ENCODE data around the gene PAPLN.

The PAPLN gene

DNA sequence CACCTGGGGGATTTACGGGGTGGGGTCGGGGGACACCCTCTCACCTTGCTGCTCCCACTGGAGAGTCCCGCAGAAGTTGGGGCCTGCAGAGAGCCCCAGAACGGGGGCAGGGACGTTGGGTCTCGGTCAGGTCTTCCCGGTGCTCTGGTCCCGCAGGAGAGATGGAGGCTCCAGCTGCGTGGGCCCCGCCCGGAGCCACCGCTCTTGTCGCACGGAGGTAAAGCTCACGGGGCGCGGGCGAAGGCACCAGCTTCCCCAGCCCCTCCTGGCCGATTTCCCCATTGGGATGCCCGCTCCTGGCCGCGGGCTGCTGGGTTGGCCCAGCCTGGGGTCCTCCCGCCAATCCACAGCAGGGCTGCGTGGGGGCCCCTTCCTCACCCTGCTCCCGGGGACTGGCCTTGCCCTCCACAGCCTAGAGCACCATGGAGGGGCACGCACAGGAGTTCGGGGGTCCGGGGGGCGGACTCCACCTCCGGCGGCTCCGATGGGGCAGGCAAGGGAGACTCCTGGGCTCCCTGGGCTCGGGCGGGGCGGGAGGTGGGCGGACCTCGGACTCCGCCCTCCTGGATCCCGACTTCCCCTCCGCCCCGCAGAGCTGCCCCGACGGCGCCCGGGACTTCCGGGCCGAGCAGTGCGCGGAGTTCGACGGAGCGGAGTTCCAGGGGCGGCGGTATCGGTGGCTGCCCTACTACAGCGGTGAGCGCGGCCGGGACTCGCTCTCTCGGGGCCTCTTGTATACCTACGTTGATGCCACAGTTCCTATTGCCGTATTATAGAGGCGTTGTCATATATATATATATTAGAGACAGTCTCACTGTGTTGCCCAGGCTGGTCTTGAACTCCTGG, 8.4 kb downstream of the PAPLN start (continued):
- TF ChIP-seq, protein P1, sequence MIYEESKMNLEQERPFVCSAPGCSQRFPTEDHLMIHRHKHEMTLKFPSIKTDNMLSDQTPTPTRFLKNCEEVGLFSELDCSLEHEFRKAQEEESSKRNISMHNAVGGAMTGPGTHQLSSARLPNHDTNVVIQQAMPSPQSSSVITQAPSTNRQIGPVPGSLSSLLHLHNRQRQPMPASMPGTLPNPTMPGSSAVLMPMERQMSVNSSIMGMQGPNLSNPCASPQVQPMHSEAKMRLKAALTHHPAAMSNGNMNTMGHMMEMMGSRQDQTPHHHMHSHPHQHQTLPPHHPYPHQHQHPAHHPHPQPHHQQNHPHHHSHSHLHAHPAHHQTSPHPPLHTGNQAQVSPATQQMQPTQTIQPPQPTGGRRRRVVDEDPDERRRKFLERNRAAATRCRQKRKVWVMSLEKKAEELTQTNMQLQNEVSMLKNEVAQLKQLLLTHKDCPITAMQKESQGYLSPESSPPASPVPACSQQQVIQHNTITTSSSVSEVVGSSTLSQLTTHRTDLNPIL (CRISPR knock-in tag; IDR thresholded peaks at IDR 0.05; ENCODE audit: low read depth): no peak

DNA sequence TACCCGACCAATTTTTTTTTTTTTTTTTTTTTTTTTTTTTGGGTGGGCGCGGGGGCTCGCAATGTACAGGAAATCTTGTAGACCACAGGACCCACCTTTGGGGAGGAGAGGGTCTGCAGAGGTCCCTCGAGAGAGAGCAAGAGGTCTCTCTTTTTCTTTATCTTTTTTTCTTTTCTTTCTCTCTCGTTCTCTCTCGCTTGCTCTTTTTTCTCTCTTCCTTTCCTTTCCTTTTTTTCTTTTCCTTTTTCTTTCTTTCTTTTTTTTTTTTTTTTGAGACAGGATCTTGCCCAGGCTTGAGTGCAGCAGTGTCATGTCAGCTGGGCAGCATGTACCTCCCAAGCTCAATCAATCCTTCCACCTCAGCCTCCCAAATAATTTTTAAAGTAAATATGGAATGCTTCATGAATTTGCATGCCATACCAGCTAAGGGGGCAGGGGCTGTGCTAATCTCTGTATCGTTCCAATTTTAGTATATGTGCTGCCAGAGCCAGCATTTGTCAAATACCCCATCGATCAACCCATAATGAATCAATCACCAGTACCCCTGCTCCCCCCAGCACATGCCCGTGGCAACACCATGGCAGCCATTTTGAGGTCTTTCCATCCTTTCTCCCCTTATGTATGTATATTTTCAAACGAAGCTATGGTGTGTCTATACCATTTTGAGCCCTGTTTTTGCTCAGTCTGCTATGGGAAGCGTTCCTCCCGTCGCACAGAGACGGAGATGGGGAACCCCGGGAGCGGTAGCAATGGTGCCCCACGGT, 9.3 kb downstream of the PAPLN start:
- TF ChIP-seq TOX (CRISPR knock-in tag; IDR thresholded peaks at IDR 0.05; ENCODE audit: borderline replicate concordance): no peak
- no peak for TF ChIP-seq CSDC2 (CRISPR knock-in tag; IDR thresholded peaks at IDR 0.05)
- TF ChIP-seq ESRRG (CRISPR knock-in tag; IDR thresholded peaks at IDR 0.05): no peak
- no peak for TF ChIP-seq SNAI2 (CRISPR knock-in tag; IDR thresholded peaks at IDR 0.05)
- TF ChIP-seq ZC3H10 (CRISPR knock-in tag; IDR thresholded peaks at IDR 0.05): no peak
- ATAC-seq: no peak

DNA sequence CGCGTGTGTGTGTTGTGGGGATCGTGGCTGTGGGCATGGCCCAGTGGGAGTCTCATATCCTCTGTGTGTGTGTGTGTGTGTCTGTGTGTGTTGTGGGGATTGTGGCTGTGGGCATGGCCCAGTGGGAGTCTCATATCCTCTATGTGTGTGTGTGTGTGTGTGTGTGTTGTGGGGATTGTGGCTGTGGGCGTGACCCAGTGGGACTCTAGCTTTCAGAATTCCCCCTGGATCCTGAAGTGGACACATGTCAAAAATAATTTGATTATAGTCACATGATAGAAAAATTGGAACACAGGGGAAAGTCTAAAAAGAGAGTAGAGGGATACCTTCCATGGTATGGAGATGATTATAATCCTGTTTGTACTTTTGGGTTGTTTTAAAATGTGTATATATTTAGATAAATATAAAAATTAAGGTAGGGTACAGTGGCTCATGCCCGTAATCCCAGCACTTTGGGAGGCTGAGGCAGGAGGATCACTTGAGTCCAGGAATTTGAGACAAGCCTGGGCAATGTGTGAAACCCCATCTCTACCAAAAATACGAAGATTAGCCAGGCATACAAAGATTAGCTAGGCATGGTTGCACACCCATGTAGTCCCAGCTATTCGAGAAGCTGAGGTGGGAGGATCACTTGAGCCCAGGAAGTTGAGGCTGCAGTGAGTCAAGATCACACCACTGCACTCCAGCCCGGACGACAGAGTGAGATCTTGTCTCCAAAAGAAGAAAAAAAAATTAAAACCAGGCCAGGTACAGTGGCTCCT, 11.0 kb downstream of the PAPLN start:
- no peak for ATAC-seq
- TF ChIP-seq ARNTL (CRISPR knock-in tag; IDR thresholded peaks at IDR 0.05; ENCODE audit: borderline replicate concordance, low read depth) (no peak), CSDC2 (CRISPR knock-in tag; IDR thresholded peaks at IDR 0.05) (no peak), BACH2 (CRISPR knock-in tag; IDR thresholded peaks at IDR 0.05; ENCODE audit: borderline replicate concordance) (no peak), ESRRG (CRISPR knock-in tag; IDR thresholded peaks at IDR 0.05) (no peak), OSR1 (CRISPR knock-in tag; IDR thresholded peaks at IDR 0.05) (no peak)
- TF ChIP-seq, protein P2, sequence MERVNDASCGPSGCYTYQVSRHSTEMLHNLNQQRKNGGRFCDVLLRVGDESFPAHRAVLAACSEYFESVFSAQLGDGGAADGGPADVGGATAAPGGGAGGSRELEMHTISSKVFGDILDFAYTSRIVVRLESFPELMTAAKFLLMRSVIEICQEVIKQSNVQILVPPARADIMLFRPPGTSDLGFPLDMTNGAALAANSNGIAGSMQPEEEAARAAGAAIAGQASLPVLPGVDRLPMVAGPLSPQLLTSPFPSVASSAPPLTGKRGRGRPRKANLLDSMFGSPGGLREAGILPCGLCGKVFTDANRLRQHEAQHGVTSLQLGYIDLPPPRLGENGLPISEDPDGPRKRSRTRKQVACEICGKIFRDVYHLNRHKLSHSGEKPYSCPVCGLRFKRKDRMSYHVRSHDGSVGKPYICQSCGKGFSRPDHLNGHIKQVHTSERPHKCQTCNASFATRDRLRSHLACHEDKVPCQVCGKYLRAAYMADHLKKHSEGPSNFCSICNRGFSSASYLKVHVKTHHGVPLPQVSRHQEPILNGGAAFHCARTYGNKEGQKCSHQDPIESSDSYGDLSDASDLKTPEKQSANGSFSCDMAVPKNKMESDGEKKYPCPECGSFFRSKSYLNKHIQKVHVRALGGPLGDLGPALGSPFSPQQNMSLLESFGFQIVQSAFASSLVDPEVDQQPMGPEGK (CRISPR knock-in tag; IDR thresholded peaks at IDR 0.05; ENCODE audit: borderline replicate concordance): no peak

DNA sequence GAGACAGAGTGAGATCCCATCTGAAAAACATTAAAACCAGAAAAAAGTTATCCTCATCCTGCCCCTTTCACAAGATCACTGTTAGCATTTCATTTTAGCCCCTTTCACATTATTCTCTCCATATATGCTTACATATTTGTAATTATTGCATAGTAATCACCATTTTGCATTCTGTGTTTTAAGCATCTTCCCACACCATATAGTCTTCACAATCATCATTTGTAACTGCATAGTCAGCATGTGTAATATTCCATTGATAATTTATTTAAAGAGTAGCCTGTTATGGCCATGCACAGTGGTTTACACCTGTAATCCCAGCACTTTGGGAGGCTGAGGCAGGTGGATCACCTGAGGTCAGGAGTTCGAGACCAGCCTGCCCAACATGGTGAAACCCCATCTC, 11.8 kb downstream of the PAPLN start:
- ATAC-seq: no peak
- TF ChIP-seq TOX (CRISPR knock-in tag; IDR thresholded peaks at IDR 0.05; ENCODE audit: borderline replicate concordance): no peak
- TF ChIP-seq ZFP30 (CRISPR knock-in tag; IDR thresholded peaks at IDR 0.05): no peak
- TF ChIP-seq ZC3H10 (CRISPR knock-in tag; IDR thresholded peaks at IDR 0.05): no peak
- TF ChIP-seq TCF4 (CRISPR knock-in tag; IDR thresholded peaks at IDR 0.05; ENCODE audit: borderline replicate concordance): no peak
- TF ChIP-seq, protein P3, sequence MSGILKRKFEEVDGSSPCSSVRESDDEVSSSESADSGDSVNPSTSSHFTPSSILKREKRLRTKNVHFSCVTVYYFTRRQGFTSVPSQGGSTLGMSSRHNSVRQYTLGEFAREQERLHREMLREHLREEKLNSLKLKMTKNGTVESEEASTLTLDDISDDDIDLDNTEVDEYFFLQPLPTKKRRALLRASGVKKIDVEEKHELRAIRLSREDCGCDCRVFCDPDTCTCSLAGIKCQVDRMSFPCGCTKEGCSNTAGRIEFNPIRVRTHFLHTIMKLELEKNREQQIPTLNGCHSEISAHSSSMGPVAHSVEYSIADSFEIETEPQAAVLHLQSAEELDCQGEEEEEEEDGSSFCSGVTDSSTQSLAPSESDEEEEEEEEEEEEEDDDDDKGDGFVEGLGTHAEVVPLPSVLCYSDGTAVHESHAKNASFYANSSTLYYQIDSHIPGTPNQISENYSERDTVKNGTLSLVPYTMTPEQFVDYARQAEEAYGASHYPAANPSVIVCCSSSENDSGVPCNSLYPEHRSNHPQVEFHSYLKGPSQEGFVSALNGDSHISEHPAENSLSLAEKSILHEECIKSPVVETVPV (CRISPR knock-in tag; IDR thresholded peaks at IDR 0.05): no peak
- TF ChIP-seq, protein P4, sequence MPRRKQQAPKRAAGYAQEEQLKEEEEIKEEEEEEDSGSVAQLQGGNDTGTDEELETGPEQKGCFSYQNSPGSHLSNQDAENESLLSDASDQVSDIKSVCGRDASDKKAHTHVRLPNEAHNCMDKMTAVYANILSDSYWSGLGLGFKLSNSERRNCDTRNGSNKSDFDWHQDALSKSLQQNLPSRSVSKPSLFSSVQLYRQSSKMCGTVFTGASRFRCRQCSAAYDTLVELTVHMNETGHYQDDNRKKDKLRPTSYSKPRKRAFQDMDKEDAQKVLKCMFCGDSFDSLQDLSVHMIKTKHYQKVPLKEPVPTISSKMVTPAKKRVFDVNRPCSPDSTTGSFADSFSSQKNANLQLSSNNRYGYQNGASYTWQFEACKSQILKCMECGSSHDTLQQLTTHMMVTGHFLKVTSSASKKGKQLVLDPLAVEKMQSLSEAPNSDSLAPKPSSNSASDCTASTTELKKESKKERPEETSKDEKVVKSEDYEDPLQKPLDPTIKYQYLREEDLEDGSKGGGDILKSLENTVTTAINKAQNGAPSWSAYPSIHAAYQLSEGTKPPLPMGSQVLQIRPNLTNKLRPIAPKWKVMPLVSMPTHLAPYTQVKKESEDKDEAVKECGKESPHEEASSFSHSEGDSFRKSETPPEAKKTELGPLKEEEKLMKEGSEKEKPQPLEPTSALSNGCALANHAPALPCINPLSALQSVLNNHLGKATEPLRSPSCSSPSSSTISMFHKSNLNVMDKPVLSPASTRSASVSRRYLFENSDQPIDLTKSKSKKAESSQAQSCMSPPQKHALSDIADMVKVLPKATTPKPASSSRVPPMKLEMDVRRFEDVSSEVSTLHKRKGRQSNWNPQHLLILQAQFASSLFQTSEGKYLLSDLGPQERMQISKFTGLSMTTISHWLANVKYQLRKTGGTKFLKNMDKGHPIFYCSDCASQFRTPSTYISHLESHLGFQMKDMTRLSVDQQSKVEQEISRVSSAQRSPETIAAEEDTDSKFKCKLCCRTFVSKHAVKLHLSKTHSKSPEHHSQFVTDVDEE (CRISPR knock-in tag; IDR thresholded peaks at IDR 0.05): no peak
- TF ChIP-seq, protein P1 (CRISPR knock-in tag; IDR thresholded peaks at IDR 0.05; ENCODE audit: low read depth): no peak
- TF ChIP-seq, protein P2 (CRISPR knock-in tag; IDR thresholded peaks at IDR 0.05; ENCODE audit: borderline replicate concordance): no peak
- no peak for TF ChIP-seq ARNTL (CRISPR knock-in tag; IDR thresholded peaks at IDR 0.05; ENCODE audit: borderline replicate concordance, low read depth)
- TF ChIP-seq SNAI2 (CRISPR knock-in tag; IDR thresholded peaks at IDR 0.05): no peak
- TF ChIP-seq ESRRG (CRISPR knock-in tag; IDR thresholded peaks at IDR 0.05): no peak
- TF ChIP-seq ISL1 (CRISPR knock-in tag; IDR thresholded peaks at IDR 0.05): no peak
- no peak for TF ChIP-seq ZNF70 (CRISPR knock-in tag; IDR thresholded peaks at IDR 0.05)

All from SK-N-SH treated with all-trans-retinoic acid at 6 μM for 48 hours (cell line).